Measurements from ENCODE around the gene SYT17.

The SYT17 gene

DNA sequence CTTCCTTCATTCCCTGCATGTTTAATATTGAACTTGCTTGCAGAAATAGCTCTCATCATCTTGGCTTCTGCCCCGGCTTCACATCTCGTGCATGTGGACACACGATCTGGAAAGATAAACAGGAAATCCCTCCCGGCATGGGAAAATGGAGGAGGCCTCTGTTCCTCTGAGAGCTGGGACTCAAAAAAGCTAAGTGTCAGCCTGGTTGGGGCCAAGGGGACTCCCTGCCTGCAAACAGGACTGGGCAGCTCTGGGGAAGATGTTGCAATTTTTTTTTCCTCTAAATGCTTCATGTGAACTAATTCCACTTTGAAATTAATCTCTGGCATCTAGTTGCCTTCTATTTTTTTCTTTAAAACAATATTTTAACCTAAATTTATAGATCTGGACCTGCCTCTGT lies 29.4 kb upstream of the SYT17 start:
- DNase-seq (ENCODE audit: low read depth in 3 of 3, low spot score in 1 of 3) = no peak

DNA sequence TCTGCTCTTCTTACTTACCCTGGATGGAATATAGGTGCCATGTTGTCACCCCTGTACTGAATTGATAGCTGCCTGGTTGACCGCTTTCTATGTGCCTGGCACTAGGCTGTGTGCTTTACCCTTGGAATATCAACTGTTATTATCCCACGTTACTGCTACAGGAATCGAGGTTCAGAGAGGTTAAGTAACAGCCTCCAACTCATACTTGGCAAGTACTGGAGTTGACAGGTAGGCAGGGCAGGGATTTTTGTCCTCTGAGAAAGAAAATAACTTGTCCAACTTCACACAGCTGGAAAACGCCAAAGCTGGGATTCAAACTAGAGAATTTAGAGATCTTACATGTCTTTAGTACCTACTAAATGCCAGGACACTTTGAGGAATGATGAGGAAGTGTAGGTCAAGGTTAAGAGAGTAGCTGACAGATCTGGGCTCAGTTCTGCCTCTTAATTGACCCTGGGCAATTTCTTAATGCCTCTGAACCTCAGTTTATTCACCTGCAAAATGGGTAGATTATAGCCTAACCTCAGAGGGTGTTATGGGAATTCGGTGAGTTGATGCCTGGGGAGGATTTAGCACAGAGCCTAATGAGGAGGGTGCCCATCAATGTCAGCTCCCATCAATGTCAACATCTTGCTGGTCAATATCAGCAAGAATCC lies 28.5 kb upstream of the SYT17 start:
- DNase-seq (ENCODE audit: low read depth in 3 of 3, low spot score in 1 of 3) = no peak

DNA sequence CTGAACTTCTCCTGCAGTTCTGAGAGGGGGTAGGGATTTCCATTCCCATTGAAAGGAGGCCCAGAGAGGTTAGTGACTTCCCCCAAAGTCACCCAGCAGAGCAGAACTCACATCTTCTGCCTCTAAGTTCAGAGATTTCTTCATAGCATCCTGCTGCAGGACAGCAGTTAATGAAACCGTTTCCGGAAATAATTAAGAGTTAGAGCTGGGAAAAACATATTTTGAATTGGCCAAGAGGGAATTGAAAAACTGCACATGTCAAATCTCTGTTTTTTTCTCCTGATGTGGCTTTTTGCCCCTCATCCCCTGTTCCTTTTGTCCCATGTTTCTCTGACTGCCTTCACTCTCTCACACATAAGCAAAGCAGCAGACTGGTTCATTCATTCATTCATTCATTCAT lies 27.6 kb upstream of the SYT17 start:
- DNase-seq (ENCODE audit: low read depth in 3 of 3, low spot score in 1 of 3) = no peak

DNA sequence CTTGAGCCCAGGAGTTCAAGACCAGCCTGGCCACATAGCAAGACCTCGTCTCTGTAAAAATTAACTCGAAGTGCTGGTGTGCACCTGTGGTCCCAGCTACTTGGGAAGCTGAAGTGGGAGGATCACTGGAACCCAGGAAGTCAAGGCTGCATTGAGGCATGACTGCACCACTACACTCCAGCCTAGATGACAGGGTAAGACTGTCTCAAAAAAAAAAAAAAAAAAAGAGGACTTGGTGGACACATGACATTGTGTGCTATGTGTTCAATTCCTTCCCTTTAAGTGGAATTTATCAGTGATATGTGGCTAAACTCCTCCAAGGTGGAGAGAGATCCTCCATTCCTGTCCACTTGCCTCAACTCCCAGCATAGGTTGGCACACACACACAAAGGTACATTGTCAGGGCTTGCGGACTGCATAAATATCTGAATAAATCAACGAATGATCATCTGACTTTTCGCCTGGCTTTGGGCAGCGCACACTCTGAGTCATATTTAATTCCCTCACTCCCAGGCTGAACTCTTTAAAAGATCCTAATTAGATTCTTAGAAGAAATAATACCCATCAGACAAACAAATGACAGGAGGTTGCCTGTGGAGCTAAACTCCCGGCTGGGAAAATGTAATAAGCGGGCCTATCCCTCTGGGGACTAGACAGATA lies 25.0 kb upstream of the SYT17 start:
- DNase-seq (ENCODE audit: low read depth in 3 of 3, low spot score in 1 of 3) = no peak

DNA sequence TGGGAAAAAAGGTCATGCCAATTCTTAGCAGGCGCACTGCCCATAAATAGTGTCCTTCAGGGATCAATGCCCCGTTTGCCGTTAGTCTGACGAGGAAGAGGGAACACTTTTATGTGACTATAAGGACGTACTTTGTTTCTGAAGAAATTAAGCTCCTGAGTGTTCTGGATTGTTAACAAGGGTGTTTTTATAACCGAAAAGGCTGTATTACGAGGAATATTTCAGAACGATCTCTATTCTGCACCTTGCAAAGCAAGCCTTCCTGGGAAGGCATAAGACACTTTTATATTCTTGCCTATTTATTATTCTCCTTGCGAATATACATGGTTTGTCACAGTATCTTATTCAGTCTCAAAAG lies 24.5 kb upstream of the SYT17 start:
- DNase-seq (ENCODE audit: low read depth in 3 of 3, low spot score in 1 of 3) = no peak

DNA sequence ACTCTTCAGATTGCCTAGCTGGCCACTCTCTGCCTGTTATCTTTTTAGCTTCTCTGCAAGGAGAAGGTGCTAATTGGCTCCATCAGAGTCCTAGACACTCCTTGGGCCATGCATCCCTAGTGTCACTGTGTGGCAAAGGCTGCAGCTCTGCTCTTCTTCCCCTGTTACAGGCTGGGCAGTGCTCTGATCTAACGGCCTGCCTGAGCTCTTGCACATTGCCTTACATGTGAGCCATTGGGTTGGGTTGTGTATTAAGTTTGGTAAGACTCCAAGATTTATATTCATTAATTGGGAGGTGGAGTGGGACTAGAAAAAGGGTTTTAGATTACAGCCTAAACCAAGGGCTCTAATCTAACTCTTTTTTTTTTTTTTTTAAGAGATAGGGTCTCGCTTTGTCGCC lies 23.0 kb upstream of the SYT17 start:
- no peak for DNase-seq (ENCODE audit: low read depth in 3 of 3, low spot score in 1 of 3)

DNA sequence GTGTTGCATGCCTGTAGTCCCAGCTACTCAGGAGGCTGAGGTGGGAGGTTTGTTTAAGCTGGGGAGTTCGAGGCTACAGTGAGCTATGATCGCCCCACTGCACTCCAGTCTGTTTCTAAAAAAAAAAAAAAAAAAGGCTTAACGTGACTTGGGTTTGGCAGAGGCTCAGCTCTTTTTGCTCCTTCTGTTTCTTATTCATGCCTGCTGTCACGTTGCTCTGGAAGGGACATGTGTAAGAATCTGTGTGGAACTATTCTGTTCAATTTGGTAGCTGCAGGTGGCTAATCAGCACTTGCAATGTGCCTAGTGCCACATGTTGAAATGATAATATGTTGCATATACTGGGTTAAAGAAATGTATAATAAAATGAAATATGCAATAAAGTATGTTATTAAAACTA lies 20.9 kb upstream of the SYT17 start:
- DNase-seq (ENCODE audit: low read depth in 3 of 3, low spot score in 1 of 3) = no peak

DNA sequence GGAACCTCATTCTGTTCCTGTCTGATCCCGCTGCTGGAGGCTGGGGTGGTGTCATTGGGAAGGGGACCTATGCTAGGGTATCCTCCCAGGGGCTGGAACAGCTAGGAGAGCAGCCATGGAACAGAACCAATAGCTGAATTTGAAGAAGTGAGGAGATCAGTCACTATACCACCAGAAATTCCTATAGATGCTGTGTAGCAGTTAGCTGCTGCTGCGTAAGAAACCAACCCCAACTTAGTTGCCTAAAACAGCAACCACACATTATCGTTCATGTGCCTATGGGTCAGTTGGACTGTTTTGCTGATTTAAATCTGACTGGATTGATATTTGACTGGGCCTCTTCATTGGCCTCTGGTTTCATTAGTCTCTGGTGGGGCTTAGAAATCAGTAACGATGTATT lies 20.4 kb upstream of the SYT17 start:
- DNase-seq (ENCODE audit: low read depth in 3 of 3, low spot score in 1 of 3) = no peak

DNA sequence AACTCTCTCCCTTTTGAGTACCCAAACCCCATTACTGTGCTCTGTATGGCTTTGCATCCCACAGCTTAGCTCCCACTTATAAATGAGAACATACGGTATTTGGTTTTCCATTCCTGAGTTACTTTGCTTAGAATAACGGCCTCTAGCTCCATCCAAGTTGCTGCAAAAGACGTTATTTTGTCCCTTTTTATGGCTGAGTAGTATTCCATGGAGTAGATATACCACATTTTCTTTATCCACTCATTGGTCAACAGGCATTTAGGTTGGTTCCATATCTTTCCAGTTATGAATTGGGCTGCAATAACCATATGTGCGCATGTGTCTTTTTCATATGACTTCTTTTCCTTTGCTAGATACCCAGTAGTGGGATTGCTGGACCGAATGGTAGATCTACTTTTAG lies 19.9 kb upstream of the SYT17 start:
- no peak for DNase-seq (ENCODE audit: low read depth in 3 of 3, low spot score in 1 of 3)

DNA sequence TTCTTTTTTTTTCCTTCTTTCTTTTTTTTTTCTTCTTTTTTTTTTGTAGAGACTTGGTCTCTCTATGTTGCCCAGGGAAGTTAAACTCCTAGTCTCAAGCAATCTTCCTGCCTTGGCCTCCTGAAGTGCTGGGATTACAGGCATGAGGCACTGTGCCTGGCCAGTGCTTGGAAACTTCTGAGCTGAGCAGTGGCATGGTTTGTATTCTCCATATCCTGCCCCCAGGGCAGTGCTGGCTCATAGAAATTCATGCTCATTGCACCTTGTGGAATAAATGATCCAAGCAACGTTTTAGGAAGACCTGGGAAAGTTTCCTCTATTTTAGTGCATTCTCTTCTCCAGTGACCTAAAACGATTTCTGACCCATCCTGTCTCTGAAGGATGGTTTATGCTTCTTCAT lies 16.7 kb upstream of the SYT17 start:
- DNase-seq (ENCODE audit: low read depth in 3 of 3, low spot score in 1 of 3) = no peak

DNA sequence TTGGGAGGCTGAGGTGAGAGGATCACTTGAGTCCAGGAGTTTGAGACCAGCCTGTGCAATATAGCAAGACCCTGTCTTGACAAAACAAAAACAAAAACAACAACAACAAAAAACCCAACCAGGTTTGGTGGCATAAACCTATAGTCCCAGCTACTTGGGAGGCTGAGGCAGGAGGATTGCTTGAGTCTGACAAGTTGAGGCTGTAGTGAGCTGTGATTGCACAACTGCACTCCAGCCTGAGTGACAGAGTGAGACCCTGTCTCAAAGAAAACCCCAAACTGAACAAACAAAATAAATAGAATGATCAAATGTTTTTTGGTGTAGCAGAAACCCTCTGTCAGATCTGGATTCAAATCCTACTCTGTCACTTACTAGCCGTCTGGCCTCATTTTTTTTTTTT lies 16.0 kb upstream of the SYT17 start:
- no peak for DNase-seq (ENCODE audit: low read depth in 3 of 3, low spot score in 1 of 3)

DNA sequence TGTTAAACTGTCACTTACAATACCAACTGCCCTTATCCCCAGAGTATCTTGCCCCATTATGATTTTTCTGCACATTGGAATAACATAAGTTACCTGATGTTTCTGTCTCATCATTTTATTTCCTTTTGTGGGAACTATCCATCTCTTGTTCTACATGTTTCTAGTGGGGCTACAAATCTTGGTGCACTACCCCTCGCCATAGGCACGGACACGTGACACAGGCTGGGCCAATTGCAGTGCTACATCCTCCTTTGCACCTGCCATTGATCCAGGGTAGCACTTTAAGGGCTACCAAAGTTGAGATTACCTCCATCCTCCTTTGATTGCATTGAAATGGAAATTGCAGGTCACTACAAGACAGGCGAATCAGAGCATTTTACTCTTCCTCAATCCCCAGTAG lies 14.2 kb upstream of the SYT17 start:
- no peak for DNase-seq (ENCODE audit: low read depth in 3 of 3, low spot score in 1 of 3)

DNA sequence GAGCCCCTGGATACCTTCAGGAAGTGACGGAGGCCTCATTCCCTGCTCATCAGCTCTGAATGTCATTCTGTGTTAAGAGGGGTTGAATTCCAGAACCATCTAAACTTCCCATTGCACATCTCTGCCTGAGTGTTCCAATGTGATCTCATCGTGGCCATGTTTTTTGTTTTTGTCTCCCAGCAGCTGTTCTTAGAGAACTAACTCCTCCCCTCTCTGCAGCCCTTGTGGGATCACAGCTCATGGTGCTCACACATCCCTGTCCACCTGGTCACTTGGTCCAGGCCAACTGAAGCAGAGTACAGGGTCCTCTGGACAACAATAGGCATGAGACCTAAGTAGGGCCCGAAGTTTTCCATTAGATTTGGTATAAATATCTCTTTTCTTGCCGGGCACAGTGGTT lies 6.0 kb upstream of the SYT17 start:
- DNase-seq (ENCODE audit: low read depth in 3 of 3, low spot score in 1 of 3) = no peak

DNA sequence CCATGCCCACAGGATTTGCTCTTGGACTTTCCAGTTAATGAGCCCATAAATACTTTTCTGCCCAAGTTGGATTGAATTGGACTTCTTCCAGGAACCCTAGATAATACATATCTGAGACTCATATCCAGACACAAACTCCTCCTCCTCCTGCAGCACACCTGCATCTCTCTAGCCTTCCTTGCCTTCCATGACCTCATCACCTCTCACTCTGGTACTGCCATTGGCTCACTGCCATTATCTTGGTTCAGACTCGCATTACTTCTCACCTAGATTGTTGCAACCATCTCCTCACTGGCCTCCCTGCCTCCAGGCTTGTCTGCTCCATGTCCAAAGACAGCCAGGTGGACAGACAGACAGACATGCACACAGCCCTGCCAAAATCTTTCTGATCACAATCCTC lies 4.8 kb upstream of the SYT17 start:
- DNase-seq (ENCODE audit: low read depth in 3 of 3, low spot score in 1 of 3) = no peak

DNA sequence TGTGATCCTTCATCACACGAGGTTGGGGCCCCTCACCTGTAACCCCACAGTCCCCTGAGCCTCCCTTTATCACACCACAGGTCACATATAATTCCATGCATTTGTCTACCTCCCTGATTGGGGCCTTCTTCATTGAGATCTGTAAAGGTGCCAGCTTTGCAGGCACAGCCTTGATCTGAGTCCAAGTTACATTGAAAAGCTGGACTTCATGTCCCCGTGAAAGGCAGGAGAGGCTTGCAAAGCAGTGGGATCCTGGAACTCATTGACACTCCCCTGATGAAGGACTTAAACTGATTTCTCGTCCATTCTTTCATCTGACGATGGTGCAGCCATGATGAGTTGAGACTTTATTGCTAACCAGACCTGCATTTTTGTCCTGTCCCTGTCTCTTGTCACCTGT lies 3.8 kb upstream of the SYT17 start:
- no peak for DNase-seq (ENCODE audit: low read depth in 3 of 3, low spot score in 1 of 3)

DNA sequence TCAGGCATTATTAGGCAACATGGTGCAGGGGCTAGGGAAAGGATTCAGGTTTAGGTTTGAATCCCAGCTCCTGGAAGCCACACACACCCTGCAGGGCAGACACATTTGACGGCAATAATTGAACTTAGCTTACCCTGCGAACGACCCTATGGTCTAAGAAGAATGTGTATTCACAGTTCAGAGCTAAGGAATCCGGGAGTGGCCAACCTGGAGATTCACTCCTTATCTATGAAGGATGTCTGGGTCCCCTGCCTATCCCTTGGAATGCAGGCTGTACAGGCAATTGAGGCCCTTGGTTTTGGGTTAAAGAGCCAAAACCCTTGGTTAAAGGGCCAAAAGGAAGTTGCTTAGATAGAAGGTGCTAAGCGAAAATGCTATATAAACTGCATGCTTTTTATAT lies 2.9 kb upstream of the SYT17 start:
- DNase-seq (ENCODE audit: low read depth in 3 of 3, low spot score in 1 of 3) = no peak

DNA sequence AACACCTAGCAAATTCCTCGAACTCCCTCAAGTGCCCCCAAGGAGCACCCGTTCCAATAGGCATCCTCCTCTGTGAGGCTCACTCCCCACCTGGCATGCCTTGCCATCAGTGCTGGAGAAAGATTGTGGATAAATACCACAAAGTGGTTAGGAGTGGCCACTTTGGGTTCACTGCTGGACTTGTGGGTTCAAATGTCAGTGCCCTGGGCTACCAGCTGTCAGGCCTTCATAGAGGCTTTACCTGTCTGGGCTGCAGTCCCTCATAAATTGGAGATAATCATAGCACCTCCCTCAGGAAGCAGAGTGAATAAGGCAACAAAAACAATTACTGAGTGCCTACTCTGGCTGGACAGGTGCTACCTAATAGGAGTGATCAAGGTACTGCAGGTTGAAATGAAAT lies 1.5 kb upstream of the SYT17 start:
- no peak for DNase-seq (ENCODE audit: low read depth in 3 of 3, low spot score in 1 of 3)

DNA sequence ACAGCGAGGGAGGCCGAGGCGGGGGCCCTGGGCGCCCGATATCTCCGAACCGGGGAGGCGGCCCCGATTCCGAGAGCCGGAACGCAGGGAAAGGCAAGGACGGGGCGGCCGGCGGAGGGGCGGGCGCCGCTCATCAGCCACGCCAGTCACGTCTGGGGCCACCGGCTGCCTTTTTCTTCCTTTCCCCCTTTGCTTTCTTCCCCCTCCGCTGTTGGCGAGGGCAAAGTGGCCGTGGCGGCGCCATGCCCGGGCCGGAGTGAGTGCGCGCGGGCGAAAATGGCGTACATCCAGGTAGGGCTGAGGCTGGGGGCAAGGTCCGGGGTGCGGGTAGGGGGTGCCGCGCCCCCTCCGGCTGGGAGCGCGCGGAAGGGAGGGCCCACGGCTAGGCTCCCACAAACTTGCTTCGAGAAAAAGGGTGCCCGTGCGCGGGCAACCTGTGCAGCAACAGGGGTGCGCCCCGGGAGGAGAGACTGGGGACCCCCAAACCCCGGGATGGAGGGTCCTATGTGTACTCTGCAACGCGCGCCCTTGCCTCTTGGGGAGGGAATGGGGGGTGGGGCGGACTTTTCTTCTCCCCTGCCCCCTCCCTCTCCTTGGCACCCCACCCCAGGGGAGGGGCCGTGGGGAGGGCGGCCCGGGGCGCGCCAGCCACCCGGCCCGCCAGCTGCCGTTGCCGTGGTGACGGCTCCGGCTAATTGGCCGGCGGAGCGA lies 486 bp downstream of the SYT17 start:
- DNase-seq (ENCODE audit: low read depth in 3 of 3, low spot score in 1 of 3) = no peak

DNA sequence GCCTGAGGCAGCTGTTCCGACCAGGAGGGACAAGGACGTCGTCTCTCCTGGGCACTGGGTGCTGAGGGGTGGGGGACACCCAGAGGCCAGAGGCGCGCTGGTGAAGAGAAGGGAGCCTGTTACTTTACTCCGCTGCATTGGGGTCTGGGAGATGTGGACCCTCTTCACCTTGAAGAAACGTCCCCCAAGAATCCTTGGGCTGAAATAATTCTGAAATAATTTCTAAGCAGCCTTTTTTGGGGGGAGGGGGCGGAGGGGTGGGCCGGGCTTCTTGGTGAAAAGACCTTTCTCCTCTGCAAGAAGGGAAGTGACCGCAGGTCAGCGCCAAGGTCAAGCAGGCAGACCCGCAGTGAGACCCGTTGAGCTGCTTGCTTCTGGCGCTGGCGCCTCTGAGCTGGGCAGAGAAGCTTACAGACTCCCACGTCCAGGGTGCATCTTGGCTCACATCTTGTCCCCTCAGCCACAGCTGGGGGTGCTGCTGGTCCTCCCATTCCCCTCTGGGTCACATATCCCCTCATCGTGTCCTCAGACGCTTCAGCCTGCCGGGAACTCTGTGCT lies 1.1 kb downstream of the SYT17 start:
- DNase-seq (ENCODE audit: low read depth in 3 of 3, low spot score in 1 of 3) = no peak

DNA sequence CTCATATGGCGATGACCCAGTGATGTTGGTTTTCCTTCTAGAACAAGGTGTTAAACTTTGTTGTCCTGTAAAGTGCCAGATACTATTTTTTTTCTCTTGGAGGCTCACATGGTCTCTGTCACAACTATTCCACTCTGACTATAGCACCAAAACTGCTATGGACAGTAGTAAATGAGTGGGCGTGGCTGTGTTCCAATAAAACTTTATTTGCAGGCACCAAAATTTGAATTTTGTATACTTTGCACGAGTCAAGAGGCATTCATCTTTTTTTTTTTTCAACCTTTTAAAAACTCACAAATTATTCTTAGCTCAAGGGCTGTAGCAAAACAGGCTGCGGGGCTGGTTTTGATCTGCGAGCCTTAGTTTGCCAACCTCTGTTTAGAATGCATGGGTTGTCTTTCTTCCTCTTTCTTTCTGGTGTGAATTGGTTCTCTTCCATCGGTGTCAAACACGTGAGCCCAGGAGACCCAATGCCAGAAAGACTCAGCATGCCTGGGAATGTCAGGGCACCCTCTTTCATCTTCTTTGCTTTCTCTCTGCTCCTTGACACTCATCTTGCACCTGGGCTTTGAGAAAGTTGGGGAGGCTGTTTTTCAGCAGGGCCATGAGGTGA lies 2.1 kb downstream of the SYT17 start:
- DNase-seq (ENCODE audit: low read depth in 3 of 3, low spot score in 1 of 3) = no peak

DNA sequence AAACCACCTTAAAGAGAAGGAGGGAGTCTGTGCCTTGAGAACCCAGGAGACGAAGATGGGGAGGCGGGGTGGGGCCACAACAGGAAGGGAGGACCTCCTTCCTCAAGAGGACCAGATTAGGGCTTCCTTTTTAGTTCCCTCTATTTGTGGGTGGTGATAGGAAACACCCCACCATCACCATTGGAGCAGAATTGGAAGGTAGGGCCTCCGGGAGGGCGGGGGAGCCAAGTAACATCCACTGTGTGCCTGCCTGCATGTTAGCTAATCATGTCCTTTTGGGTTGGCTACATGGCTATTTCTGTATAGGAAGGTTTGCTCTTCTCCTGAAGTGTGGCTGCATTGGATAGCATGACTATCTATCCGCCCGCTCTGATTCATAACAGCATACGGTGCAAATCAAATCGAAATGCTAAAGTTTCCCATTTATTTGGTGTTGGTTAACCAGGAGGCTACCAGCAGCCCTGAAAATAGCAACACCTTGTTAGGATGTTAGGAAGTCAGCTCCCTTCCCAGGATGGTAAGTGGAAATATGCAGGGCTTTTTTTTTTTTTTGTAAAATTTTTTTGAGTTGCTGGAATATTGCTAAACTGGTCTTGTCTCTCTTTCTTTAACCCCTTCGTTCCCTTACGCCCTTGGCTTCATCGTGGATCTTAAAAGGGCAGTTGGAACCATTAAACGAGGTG lies 4.2 kb downstream of the SYT17 start:
- DNase-seq (ENCODE audit: low read depth in 3 of 3, low spot score in 1 of 3) = no peak

DNA sequence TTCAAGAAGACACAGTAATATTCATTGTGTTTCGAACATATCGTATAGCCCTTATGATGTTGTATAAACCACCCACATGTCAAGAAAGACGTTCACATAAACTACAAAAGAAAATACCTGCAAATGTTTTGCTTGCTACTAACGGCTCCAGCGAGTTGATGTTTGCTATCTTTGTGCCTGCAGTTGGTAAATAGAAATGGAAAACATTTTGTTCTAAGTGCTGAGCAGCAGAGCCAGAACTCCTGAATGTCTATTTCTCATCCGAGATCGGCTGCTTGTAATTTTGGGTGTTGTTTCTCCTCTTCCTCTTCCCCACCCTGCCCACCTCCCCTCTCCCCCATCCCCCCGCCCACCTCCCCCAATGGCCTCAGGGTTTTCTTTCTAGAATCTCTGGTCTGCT lies 5.0 kb downstream of the SYT17 start:
- DNase-seq (ENCODE audit: low read depth in 3 of 3, low spot score in 1 of 3) = no peak
